Activated T-cell treated with anti-CD3 and anti-CD28 coated beads, Interleukin-2, amount 50 U/mL, for 4 hours (primary cell): ENCODE data around the gene PDE6A. TPM values are rescaled to one million over a fixed set of nuclear protein-coding genes. Genes with fewer than 3 reads are reported as not detected.
"Not testable (repeated sequence)": the region's sequence is repeated elsewhere in the genome, so short reads cannot be mapped to it uniquely, and the experiment has no call there.

ENCODE experiments used
- ATAC-seq, 2 donors: fragments of 200-7000 bp; cut with Tn5 transposase; one replicate each; pipeline ENCODE4 v1.10.0; 2021
- DNase-seq: peaks from one replicate; pipeline ENCODE4 v3.0.0-alpha.2; 2020
- H3K27me3 Mint-ChIP-seq: one replicate; pipeline ENCODE4 v1.8.0; 2021; ENCODE audit warnings: low read depth, mixed read lengths
- H3K36me3 Mint-ChIP-seq: one replicate; pipeline ENCODE4 v1.8.0; 2022; ENCODE audit warnings: mixed read lengths; ENCODE audit not compliant: insufficient read depth
- H3K4me1 Mint-ChIP-seq: one replicate; pipeline ENCODE4 v1.8.0; 2021; ENCODE audit warnings: low read depth, mixed read lengths
- H3K4me3 Mint-ChIP-seq: one replicate; pipeline ENCODE4 v1.8.0; 2021; ENCODE audit warnings: mild to moderate bottlenecking, moderate library complexity, mixed read lengths
- H3K9me3 Mint-ChIP-seq: one replicate; pipeline ENCODE4 v1.8.0; 2021; ENCODE audit warnings: mixed read lengths
- total RNA-seq, 3 donors: library from RNA; stranded (reverse); gene quantifications; one replicate each; pipeline ENCODE4 v1.2.1, GENCODE V29; 2021

The PDE6A gene
- total RNA-seq, 3 donors from 2014 or later, result not detected

DNA sequence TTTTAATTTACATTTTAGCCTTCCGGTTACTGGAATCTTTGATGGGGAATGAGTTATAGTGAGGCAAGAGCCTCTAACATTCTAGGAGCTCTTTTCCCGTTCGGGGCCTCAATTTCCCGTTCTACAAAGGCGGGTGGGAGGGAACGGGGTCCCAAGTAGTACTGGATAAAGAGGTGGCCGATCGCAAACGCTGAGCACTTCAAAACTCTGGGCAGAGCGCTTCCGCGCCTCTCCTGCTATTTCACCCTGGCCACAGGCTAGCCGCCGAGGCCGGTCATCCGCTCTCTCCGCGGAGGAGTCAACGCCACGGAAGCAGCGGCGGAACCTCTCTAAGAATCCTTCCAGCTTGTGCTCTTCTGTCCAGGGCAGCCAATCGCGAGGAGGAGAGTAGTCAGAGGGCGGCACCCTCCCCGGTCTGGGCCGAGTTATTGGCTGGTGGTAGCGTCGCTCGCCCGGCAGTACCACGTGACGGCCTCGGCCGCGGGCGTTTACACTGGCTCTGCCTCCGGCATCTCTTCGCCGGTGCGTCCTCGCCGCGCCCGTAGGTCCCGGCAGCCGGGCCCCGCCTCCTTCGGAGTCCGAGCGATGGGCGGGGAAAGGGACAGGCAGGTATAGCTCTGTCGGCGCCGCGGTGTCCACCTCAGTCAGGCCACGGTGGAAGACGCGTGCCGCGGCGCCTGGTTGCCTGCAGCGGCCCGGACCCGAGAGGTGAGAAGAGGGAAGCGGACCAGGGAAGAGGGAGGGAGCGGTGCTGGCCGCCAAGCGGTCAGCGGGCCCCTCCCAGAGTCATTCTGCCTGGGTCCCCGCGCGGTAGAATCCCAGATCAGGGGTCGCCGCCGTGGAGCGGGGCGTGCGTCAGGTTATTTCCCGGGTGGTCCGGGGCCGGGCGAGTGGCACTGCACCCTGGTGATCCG, 15.9 kb upstream of the PDE6A start, which contains the start of gene SLC26A2:
Gene SLC26A2 (plus strand): TSS at position 487 of the 914 bp plus-strand sequence. CDS start 16,895 bp downstream, outside the sequence.
- Mint-ChIP-seq H3K9me3 (no peaks in the 10 kb centered on the region), H3K36me3 (peaks cover 2% of the 10 kb centered on the region), H3K4me3 (peak within 1 kb of the TSS; percentile 93), H3K27me3 (no peaks in the 10 kb centered on the region), H3K4me1 (peaks cover 30% of the 10 kb centered on the region)
- DNase-seq (peak; percentile 90), ATAC-seq (peak; percentile 98)

DNA sequence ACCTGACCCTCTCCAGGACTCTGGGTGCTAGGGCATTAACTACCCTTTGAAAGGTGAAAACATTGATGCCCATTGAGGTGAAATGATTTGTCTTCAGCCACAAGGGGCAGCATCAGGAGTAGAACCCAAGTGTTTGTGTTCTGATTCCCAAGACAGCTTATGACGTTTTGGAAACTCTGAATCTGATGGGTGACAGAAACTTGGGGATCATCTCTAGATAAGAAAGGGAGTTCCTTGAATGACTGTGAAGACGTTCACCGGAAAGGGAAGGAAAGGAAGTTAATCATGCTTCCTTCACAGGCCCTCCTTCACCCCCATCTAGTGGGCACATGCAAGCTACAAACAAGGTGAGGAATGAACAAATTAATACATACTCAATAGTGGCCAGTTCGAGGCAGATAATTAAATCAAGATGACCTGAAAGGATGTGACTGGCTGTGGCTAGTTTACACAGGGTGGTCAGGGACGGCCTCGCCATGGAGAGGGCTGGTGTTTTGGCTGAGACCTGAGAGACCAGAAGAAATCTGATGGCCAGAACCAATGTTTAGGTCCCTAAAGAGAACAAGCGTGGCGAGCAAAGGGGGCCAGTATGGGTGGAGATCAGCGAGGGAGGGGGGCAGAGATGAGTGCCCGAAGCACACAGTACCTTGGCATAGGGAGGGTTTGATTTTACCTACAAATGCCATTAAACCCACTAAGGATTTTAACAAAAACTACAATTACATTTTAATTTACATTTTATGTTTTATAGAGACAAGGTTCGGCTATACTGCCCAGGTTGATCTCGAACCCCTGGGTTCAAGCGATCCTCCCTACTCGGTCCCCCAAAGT, 15.0 kb upstream of the PDE6A start:
- peaks cover 30% of the 10 kb centered on the region for H3K4me1 Mint-ChIP-seq
- no peaks in the 10 kb centered on the region for H3K27me3 Mint-ChIP-seq
- peak overlapping the region; percentile 93 for H3K4me3 Mint-ChIP-seq
- peak; percentile 44 for DNase-seq
- ATAC-seq, result peak; percentile 55 to 59
- no peaks in the 10 kb centered on the region for H3K9me3 Mint-ChIP-seq
- H3K36me3 Mint-ChIP-seq, result peaks cover 2% of the 10 kb centered on the region

GRCh38 chr5:149957855-149958254, 13.3 kb upstream of the PDE6A start:
- Mint-ChIP-seq H3K27me3 (no peaks in the 10 kb centered on the region), H3K4me3 (no peak overlapping the region), H3K9me3 (no peaks in the 10 kb centered on the region), H3K4me1 (peaks cover 30% of the 10 kb centered on the region), H3K36me3 (peaks cover 2% of the 10 kb centered on the region)
- no peak for DNase-seq
- no peak for ATAC-seq

DNA sequence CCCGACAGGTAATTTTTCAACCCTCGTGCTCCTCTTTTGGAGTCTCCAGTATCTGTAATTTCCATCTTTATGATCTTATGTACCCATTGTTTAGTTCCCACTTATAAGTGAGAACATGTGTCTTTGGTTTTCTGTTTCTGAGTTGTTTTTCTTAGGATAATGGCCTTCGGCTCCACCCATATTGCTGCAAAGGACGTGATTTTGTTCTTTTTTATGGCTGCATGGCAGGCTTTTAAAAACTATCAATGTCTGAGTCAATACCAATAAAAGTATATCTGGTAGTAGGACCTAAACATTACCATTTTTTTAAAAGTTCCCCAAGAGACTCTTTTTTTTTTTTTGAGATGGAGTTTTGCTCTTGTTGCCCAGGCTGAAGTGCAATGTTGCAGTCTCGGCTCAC, 12.1 kb upstream of the PDE6A start:
- Mint-ChIP-seq H3K4me3 (no peak overlapping the region), H3K9me3 (no peaks in the 10 kb centered on the region), H3K27me3 (peaks cover 4% of the 10 kb centered on the region), H3K36me3 (no peaks in the 10 kb centered on the region), H3K4me1 (peaks cover 18% of the 10 kb centered on the region)
- ATAC-seq (no peak), DNase-seq (no peak)

- H3K36me3 Mint-ChIP-seq, result no peaks in the 10 kb centered on the region
- H3K4me3 Mint-ChIP-seq, result no peak overlapping the region
- H3K27me3 Mint-ChIP-seq, result peaks cover 7% of the 10 kb centered on the region
- no peak for ATAC-seq
- no peaks in the 10 kb centered on the region for H3K9me3 Mint-ChIP-seq
- DNase-seq, result no peak
- peaks cover 6% of the 10 kb centered on the region for H3K4me1 Mint-ChIP-seq
Measured at GRCh38 chr5:149954798-149955197, 10.2 kb upstream of the PDE6A start.

DNA sequence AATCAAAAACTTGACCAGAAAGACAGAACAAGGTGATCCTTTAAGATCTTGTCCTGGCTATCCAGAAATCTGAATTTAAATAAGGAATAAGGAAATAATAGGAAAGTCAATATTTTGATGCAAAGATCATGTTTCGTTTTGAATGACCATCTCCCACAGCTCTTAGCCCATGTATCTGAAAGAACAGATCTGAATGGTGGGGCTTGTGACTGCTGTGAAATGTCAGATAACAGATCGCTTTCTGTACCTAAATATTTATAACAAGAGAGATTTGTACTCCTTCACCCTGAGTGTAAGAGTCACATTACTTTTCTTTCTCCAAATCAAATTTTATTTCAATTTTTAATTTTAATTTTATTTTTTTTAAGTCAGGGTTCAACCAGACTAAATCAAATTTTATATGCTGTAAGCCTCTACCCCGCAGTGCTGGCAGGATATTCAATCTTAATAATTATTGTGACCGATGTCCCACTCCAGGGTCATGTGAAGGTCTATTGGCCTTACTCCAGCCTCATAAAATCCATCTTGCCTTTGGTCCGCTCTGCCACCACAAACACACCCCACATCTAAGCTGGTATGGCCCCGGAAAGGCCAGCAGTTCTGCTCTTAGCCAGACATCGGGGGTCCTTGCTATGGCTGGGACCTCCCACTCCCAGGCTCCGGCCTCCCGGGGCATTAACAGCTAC, 9.0 kb upstream of the PDE6A start:
- Mint-ChIP-seq H3K4me1 (no peaks in the 10 kb centered on the region), H3K9me3 (no peaks in the 10 kb centered on the region), H3K4me3 (no peak overlapping the region), H3K27me3 (peaks cover 7% of the 10 kb centered on the region), H3K36me3 (no peaks in the 10 kb centered on the region)
- ATAC-seq (no peak), DNase-seq (no peak)

DNA sequence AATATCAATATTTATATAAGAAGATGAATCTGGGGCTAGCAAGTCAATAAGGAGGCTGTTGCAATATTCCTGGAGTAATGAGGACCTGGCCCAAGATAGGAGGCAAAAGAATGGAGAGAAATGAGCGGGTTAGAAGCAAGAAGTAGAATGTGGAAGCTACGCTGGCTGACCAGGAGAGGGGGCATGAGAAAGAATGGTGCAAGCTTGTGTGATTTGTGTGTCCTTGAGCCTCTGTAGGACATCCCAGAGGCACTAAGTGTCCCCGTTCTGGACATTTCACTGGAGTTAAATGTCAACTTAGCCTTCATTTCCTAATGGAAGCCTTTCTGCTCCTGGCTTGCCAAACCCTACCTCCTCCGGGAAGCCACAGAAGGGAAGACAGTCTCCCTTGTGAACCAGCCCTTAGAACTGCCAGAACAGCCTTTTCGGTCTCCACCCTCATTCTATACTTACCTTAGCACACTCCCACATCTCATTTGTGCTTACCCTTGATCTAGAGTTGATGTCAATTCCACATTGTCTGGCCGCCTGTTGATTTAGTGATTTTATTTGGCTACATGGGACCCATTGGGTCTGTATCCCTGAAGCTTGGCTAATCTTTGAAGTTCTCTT, 6.7 kb upstream of the PDE6A start:
- no peaks in the 10 kb centered on the region for H3K36me3 Mint-ChIP-seq
- ATAC-seq (no peak), DNase-seq (no peak)
- no peaks in the 10 kb centered on the region for H3K4me1 Mint-ChIP-seq
- H3K9me3 Mint-ChIP-seq, result no peaks in the 10 kb centered on the region
- H3K4me3 Mint-ChIP-seq, result no peak overlapping the region
- peaks cover 10% of the 10 kb centered on the region for H3K27me3 Mint-ChIP-seq

DNA sequence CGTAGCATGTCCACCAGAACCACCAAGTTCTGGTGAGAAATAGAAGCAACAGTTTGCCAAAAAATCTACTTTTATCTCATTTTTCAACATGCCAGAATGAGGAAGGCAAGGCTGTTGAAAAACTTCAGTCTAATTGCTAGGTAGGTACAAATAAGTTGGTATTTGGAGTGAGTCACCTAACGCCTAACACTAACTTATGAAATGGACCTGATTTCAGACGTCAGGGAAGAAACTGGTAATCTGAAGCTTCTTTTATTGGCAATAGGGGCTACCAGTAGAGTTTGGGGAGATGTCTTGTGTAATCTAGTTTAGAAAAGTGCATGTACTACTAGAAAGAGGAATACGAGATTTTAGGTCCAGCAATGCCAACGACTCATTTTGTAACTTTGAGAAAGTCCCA, 4.4 kb upstream of the PDE6A start:
- H3K9me3 Mint-ChIP-seq, result no peaks in the 10 kb centered on the region
- H3K4me1 Mint-ChIP-seq, result no peaks in the 10 kb centered on the region
- ATAC-seq (no peak), DNase-seq (no peak)
- H3K4me3 Mint-ChIP-seq, result no peak overlapping the region
- H3K27me3 Mint-ChIP-seq, result peaks cover 10% of the 10 kb centered on the region
- no peaks in the 10 kb centered on the region for H3K36me3 Mint-ChIP-seq

- DNase-seq (no peak), ATAC-seq (no peak)
- Mint-ChIP-seq H3K9me3 (no peaks in the 10 kb centered on the region), H3K4me1 (no peaks in the 10 kb centered on the region), H3K27me3 (peaks cover 3% of the 10 kb centered on the region), H3K36me3 (no peaks in the 10 kb centered on the region), H3K4me3 (no peak overlapping the region)
Measured at GRCh38 chr5:149946118-149946517, 1.5 kb upstream of the PDE6A start.

GRCh38 chr5:149943177-149943949, 1.2 kb downstream of the PDE6A start:
- not testable (repeated sequence) for H3K27me3 Mint-ChIP-seq, H3K4me1 Mint-ChIP-seq, DNase-seq, H3K9me3 Mint-ChIP-seq, H3K4me3 Mint-ChIP-seq, ATAC-seq, H3K36me3 Mint-ChIP-seq

GRCh38 chr5:149942741-149943169, 1.8 kb downstream of the PDE6A start:
- not testable (repeated sequence) for ATAC-seq, H3K9me3 Mint-ChIP-seq, DNase-seq, H3K36me3 Mint-ChIP-seq, H3K27me3 Mint-ChIP-seq, H3K4me1 Mint-ChIP-seq, H3K4me3 Mint-ChIP-seq

- ATAC-seq (no peak), DNase-seq (no peak)
- Mint-ChIP-seq H3K4me3 (no peak overlapping the region), H3K4me1 (no peaks in the 10 kb centered on the region), H3K27me3 (no peaks in the 10 kb centered on the region), H3K9me3 (no peaks in the 10 kb centered on the region), H3K36me3 (no peaks in the 10 kb centered on the region)
Measured at GRCh38 chr5:149942199-149942598, 2.4 kb downstream of the PDE6A start.

DNA sequence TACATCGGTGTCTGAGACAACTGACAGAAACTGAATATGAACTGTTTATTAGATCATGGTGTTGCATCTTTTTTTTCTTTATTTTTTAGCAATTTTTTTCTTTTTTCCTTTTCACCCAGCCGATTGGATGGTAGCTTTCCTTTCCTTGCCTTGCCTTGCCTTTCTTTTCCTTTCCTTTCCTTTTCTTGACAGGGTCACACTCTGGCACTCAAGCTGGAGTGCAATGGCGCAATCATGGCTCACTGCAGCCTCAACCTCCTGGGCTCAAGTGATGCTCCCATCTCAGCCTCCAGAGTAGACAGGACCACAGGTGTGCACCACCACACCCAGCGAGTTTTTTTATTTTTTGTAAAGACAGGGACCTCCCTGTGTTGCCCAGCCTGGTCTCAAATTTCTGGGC, 2.8 kb downstream of the PDE6A start:
- Mint-ChIP-seq H3K27me3 (peaks cover 3% of the 10 kb centered on the region), H3K9me3 (no peaks in the 10 kb centered on the region), H3K36me3 (no peaks in the 10 kb centered on the region), H3K4me1 (no peaks in the 10 kb centered on the region), H3K4me3 (no peak overlapping the region)
- no peak for DNase-seq
- ATAC-seq, result no peak
